ENCODE measurements around the gene LDAH.

LDAH gene

DNA sequence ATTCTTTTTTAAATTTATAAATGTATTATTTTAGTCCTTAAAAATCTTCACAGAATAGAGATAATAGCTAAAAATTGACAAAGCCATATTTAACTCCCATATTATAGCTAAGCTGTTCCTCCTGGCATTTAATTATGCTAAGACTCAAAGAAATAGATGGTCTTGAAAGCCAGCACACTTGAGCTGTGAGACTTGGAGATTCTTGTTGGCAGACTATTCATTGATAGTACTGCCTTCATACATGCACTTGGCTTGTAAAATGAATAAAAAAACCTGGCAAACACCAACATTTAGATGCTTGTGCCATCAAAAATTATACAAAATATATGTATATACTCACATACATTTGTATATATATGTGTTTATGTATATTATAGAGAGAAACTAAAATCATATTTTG lies 9.7 kb upstream of the LDAH start:
- Histone ChIP-seq H3K9me3 (ENCODE audit: control insufficient read depth, insufficient read depth, low read depth, low read length) (no peaks in the 10 kb centered on the region), H3K27ac (ENCODE audit: extremely low read depth, low read depth, low read length) (no peak overlapping the region), H3K4me3 (ENCODE audit: low read depth, low read length) (no peak overlapping the region), H3K36me3 (ENCODE audit: control insufficient read depth in 2 of 2, insufficient read depth in 1 of 2, low read length in 2 of 2) (no peaks in the 10 kb centered on the region), H3K4me1 (ENCODE audit: control insufficient read depth, insufficient read depth, low read length) (no peaks in the 10 kb centered on the region)
- POLR2A ChIA-PET, result no interaction called here
- CTCF ChIA-PET, result no interaction called here
- TF ChIP-seq KLF9 (tag by site-specific recombination; IDR thresholded peaks at IDR 0.05; ENCODE audit: low read depth), result no peak
- TF ChIP-seq ZXDB (tag by site-specific recombination; IDR thresholded peaks at IDR 0.05), result no peak
- no peak for TF ChIP-seq ZBTB8A (tag by site-specific recombination; IDR thresholded peaks at IDR 0.05)
- no peak for TF ChIP-seq TRIM28 (IDR thresholded peaks at IDR 0.05; ENCODE audit: borderline replicate concordance, low read length)
- no peak for TF ChIP-seq REPIN1 (tag by site-specific recombination; IDR thresholded peaks at IDR 0.05; ENCODE audit: low read depth)
- TF ChIP-seq ZNF768 (tag by site-specific recombination; IDR thresholded peaks at IDR 0.05), result no peak
- TF ChIP-seq ZNF521 (tag by site-specific recombination; IDR thresholded peaks at IDR 0.05), result no peak
- no peak for TF ChIP-seq ZSCAN5A (tag by site-specific recombination; IDR thresholded peaks at IDR 0.05)
- no peak for TF ChIP-seq KLF7 (tag by site-specific recombination; IDR thresholded peaks at IDR 0.05; ENCODE audit: borderline replicate concordance)
- no peak for TF ChIP-seq PATZ1 (tag by site-specific recombination; IDR thresholded peaks at IDR 0.05)
- TF ChIP-seq ATF2 (tag by site-specific recombination; IDR thresholded peaks at IDR 0.05; ENCODE audit: low read depth), result no peak
- no peak for TF ChIP-seq BCL11A (tag by site-specific recombination; IDR thresholded peaks at IDR 0.05; ENCODE audit: low read depth)
- no peak for TF ChIP-seq ZBTB20 (tag by site-specific recombination; IDR thresholded peaks at IDR 0.05)
- TF ChIP-seq ZNF610 (tag by site-specific recombination; IDR thresholded peaks at IDR 0.05; ENCODE audit: borderline replicate concordance), result no peak
- TF ChIP-seq ZNF701 (tag by site-specific recombination; IDR thresholded peaks at IDR 0.05), result no peak

DNA sequence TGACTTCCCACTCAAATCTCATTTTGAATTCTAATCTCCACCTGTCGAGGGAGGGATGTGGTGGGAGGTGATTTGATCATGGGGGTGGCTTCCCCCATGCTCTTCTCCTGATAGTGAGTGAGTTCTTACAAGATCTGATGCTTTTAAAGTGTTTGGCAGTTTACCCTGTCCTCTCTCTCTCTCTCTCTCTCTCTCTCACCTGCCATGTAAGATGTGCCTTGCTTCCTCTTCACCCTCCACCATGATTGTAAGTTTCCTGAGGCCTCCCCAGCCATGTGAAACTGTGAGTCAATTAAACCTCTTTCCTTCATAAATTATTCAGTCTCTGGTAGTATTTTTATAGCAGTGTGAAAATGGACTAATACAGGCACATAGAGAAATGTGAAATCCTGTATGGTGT lies 7.0 kb upstream of the LDAH start:
- CTCF ChIA-PET, result no interaction called here
- Histone ChIP-seq H3K36me3 (ENCODE audit: control insufficient read depth in 2 of 2, insufficient read depth in 1 of 2, low read length in 2 of 2) (no peaks in the 10 kb centered on the region), H3K27ac (ENCODE audit: extremely low read depth, low read depth, low read length) (no peak overlapping the region), H3K9me3 (ENCODE audit: control insufficient read depth, insufficient read depth, low read depth, low read length) (no peaks in the 10 kb centered on the region), H3K4me1 (ENCODE audit: control insufficient read depth, insufficient read depth, low read length) (no peaks in the 10 kb centered on the region), H3K4me3 (ENCODE audit: low read depth, low read length) (no peak overlapping the region)
- POLR2A ChIA-PET, result no interaction called here
- TF ChIP-seq ZNF548 (tag by site-specific recombination; IDR thresholded peaks at IDR 0.05), result no peak
- TF ChIP-seq ZBTB1 (tag by site-specific recombination; IDR thresholded peaks at IDR 0.05), result no peak
- TF ChIP-seq GLIS1 (tag by site-specific recombination; IDR thresholded peaks at IDR 0.05), result no peak
- no peak for TF ChIP-seq ZNF449 (tag by site-specific recombination; IDR thresholded peaks at IDR 0.05)
- TF ChIP-seq, protein P1, sequence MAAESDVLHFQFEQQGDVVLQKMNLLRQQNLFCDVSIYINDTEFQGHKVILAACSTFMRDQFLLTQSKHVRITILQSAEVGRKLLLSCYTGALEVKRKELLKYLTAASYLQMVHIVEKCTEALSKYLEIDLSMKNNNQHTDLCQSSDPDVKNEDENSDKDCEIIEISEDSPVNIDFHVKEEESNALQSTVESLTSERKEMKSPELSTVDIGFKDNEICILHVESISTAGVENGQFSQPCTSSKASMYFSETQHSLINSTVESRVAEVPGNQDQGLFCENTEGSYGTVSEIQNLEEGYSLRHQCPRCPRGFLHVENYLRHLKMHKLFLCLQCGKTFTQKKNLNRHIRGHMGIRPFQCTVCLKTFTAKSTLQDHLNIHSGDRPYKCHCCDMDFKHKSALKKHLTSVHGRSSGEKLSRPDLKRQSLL (tag by site-specific recombination; IDR thresholded peaks at IDR 0.05), result no peak
- TF ChIP-seq ZNF707 (tag by site-specific recombination; IDR thresholded peaks at IDR 0.05), result no peak
- TF ChIP-seq ZBTB21 (tag by site-specific recombination; IDR thresholded peaks at IDR 0.05), result no peak
- no peak for TF ChIP-seq HOXD13 (CRISPR knock-in tag; IDR thresholded peaks at IDR 0.05; ENCODE audit: borderline replicate concordance)
- TF ChIP-seq YY2 (tag by site-specific recombination; IDR thresholded peaks at IDR 0.05), result no peak
- TF ChIP-seq KLF10 (tag by site-specific recombination; IDR thresholded peaks at IDR 0.05), result no peak
- no peak for TF ChIP-seq ZNF16 (tag by site-specific recombination; IDR thresholded peaks at IDR 0.05; ENCODE audit: low read depth)
- TF ChIP-seq ZNF266 (tag by site-specific recombination; IDR thresholded peaks at IDR 0.05; ENCODE audit: low read depth), result no peak
- no peak for TF ChIP-seq ZNF600 (tag by site-specific recombination; IDR thresholded peaks at IDR 0.05)
- TF ChIP-seq ZNF501 (tag by site-specific recombination; IDR thresholded peaks at IDR 0.05), result no peak
- no peak for TF ChIP-seq SP2 (tag by site-specific recombination; IDR thresholded peaks at IDR 0.05)
- no peak for TF ChIP-seq ZNF292 (tag by site-specific recombination; IDR thresholded peaks at IDR 0.05; ENCODE audit: borderline replicate concordance, low read depth)
- TF ChIP-seq KLF7 (tag by site-specific recombination; IDR thresholded peaks at IDR 0.05; ENCODE audit: borderline replicate concordance), result no peak
- TF ChIP-seq ZNF521 (tag by site-specific recombination; IDR thresholded peaks at IDR 0.05), result no peak
